ENCODE results near the gene NDUFA6.

The NDUFA6 gene

GRCh38 chr22:42067671-42068251 lies 22.8 kb downstream of the NDUFA6 start:
- CTCF ChIA-PET = no interaction called here

GRCh38 chr22:42066937-42067336 lies 23.6 kb downstream of the NDUFA6 start:
- ChIA-PET CTCF (no interaction called here), POLR2A (no interaction called here)
- TF ChIP-seq, protein P1, sequence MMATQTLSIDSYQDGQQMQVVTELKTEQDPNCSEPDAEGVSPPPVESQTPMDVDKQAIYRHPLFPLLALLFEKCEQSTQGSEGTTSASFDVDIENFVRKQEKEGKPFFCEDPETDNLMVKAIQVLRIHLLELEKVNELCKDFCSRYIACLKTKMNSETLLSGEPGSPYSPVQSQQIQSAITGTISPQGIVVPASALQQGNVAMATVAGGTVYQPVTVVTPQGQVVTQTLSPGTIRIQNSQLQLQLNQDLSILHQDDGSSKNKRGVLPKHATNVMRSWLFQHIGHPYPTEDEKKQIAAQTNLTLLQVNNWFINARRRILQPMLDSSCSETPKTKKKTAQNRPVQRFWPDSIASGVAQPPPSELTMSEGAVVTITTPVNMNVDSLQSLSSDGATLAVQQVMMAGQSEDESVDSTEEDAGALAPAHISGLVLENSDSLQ (IDR thresholded peaks at IDR 0.05) = no peak
- TF ChIP-seq FOXM1 (IDR thresholded peaks at IDR 0.05; ENCODE audit: borderline replicate concordance) (no peak), ELF4 (IDR thresholded peaks at IDR 0.05) (no peak), CTBP1 (IDR thresholded peaks at IDR 0.05; ENCODE audit: borderline replicate concordance) (no peak), SUZ12 (IDR thresholded peaks at IDR 0.05) (no peak), FOXK2 (IDR thresholded peaks at IDR 0.05) (no peak), FOXA1 (IDR thresholded peaks at IDR 0.05) (no peak), NFRKB (IDR thresholded peaks at IDR 0.05) (no peak), TARDBP (IDR thresholded peaks at IDR 0.05) (no peak), ARNT (IDR thresholded peaks at IDR 0.05) (no peak), LEF1 (IDR thresholded peaks at IDR 0.05; ENCODE audit: borderline replicate concordance) (no peak), HDGF (IDR thresholded peaks at IDR 0.05; ENCODE audit: borderline replicate concordance) (no peak)
- no peak for DNase-seq (ENCODE audit: extremely low spot score)

More at GRCh38 chr22:42067671-42068251, 22.8 kb downstream of the NDUFA6 start:
- TF ChIP-seq SP1 (IDR thresholded peaks at IDR 0.05) = no peak
- POLR2A ChIA-PET = no interaction called here
- no peak for DNase-seq (ENCODE audit: extremely low spot score)

DNA sequence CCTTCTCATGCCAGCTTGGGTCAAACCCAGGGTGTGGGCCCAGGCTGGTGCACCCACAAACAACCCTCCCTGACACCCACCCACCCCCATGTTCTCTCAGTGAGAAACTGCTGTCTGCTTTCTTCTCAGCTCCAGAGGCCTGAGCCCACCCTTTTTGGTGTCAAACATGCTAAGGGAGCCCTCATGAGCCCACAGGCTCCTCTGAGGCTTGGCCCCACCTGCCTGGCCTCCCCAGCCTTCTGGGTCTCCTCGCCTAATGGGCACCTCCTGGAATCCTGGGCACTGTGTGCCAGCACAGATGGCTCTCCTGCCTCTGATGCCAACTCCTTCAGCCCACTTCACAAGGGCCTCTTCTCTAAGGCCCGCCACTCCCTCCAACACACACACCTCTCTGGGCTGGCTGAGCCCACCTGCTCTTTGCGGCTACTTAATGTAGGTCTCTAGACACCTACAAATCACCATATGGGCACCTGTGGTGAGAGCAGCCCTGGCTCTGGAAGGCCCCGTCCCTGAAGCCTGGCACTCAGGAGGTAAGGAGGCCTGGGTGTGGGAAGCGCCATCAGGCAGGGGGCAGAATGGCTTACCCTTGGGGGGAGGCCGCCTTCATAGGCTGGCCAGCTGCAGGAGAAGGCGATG lies 24.3 kb downstream of the NDUFA6 start:
- POLR2A ChIA-PET = no interaction called here
- CTCF ChIA-PET = no interaction called here
- no peak for TF ChIP-seq LEF1 (IDR thresholded peaks at IDR 0.05; ENCODE audit: borderline replicate concordance)
- no peak for TF ChIP-seq TARDBP (IDR thresholded peaks at IDR 0.05)
- no peak for TF ChIP-seq SUZ12 (IDR thresholded peaks at IDR 0.05)
- TF ChIP-seq ARNT (IDR thresholded peaks at IDR 0.05) = no peak
- TF ChIP-seq FOXK2 (IDR thresholded peaks at IDR 0.05) = no peak
- no peak for TF ChIP-seq FOXM1 (IDR thresholded peaks at IDR 0.05; ENCODE audit: borderline replicate concordance)
- no peak for TF ChIP-seq L3MBTL2 (conservative IDR thresholded peaks at IDR 0.05)
- no peak for TF ChIP-seq HDGF (IDR thresholded peaks at IDR 0.05; ENCODE audit: borderline replicate concordance)
- TF ChIP-seq FOXA1 (IDR thresholded peaks at IDR 0.05) = no peak
- TF ChIP-seq SP1 (IDR thresholded peaks at IDR 0.05) = no peak
- TF ChIP-seq BHLHE40 (IDR thresholded peaks at IDR 0.05; ENCODE audit: borderline replicate concordance) = no peak
- no peak for TF ChIP-seq ZNF384 (IDR thresholded peaks at IDR 0.05)
- TF ChIP-seq, protein P1 (IDR thresholded peaks at IDR 0.05) = no peak
- TF ChIP-seq ELF4 (IDR thresholded peaks at IDR 0.05) = no peak
- no peak for TF ChIP-seq CTBP1 (IDR thresholded peaks at IDR 0.05; ENCODE audit: borderline replicate concordance)
- TF ChIP-seq NFRKB (IDR thresholded peaks at IDR 0.05) = no peak
- no peak for DNase-seq (ENCODE audit: extremely low spot score)

DNA sequence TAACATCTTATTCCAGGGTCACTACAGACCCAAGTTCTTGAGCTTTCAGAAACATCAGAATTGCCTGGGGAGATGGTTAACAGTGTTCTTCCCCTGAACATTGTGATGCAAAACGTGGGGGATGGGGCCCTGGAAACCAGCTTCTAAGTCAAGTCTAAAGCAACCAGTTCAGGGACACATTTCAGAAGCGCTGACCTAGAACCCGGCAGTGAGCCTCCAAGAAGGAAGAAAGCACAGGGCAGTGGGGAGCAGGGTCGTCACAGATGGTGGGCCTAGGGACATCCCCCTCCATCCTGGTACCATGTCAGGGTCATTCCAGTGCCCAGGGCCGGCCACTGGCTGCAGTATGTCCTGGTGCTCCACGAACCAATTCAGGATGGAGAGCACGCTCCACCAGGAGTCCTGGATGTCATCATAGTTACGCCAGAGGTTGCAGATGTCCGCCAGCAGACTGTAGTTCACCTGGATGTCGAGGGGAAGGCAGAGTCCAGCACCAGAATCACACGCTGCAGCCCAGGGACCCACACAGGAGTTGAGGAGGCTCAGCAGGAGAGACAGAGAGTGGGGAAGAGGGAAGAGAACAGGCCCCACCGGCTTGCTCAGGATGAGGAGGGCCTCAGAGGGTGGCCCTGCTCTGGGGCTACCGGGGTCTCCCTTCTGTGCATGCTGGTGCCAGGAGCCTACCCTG lies 25.0 kb downstream of the NDUFA6 start:
- CTCF ChIA-PET = no interaction called here
- POLR2A ChIA-PET = interaction anchor here (1.3 to 1.5 kb wide), 2 partner anchors 14 to 119 kb away, joined by 3 to 6 read pairs; partner anchors contain the start of genes CENPM and SMDT1
- DNase-seq (ENCODE audit: extremely low spot score) = no peak
- no peak for TF ChIP-seq SP1 (IDR thresholded peaks at IDR 0.05)
- TF ChIP-seq, protein P1 (IDR thresholded peaks at IDR 0.05) = no peak
- no peak for TF ChIP-seq HDGF (IDR thresholded peaks at IDR 0.05; ENCODE audit: borderline replicate concordance)
- TF ChIP-seq TARDBP (IDR thresholded peaks at IDR 0.05) = no peak
- no peak for TF ChIP-seq SUZ12 (IDR thresholded peaks at IDR 0.05)
- no peak for TF ChIP-seq BHLHE40 (IDR thresholded peaks at IDR 0.05; ENCODE audit: borderline replicate concordance)
- TF ChIP-seq FOXA1 (IDR thresholded peaks at IDR 0.05) = no peak
- TF ChIP-seq ELF4 (IDR thresholded peaks at IDR 0.05) = no peak
- TF ChIP-seq FOXK2 (IDR thresholded peaks at IDR 0.05) = no peak
- no peak for TF ChIP-seq NFRKB (IDR thresholded peaks at IDR 0.05)
- no peak for TF ChIP-seq ARNT (IDR thresholded peaks at IDR 0.05)
- TF ChIP-seq ZNF384 (IDR thresholded peaks at IDR 0.05) = no peak

GRCh38 chr22:42064629-42065028 lies 25.9 kb downstream of the NDUFA6 start:
- TF ChIP-seq FOXM1 (IDR thresholded peaks at IDR 0.05; ENCODE audit: borderline replicate concordance) (no peak), ARNT (IDR thresholded peaks at IDR 0.05) (no peak), L3MBTL2 (conservative IDR thresholded peaks at IDR 0.05) (no peak), HDGF (IDR thresholded peaks at IDR 0.05; ENCODE audit: borderline replicate concordance) (no peak), BHLHE40 (IDR thresholded peaks at IDR 0.05; ENCODE audit: borderline replicate concordance) (no peak), FOXA1 (IDR thresholded peaks at IDR 0.05) (no peak), SP1 (IDR thresholded peaks at IDR 0.05) (no peak), ZNF384 (IDR thresholded peaks at IDR 0.05) (no peak), ELF4 (IDR thresholded peaks at IDR 0.05) (no peak), LEF1 (IDR thresholded peaks at IDR 0.05; ENCODE audit: borderline replicate concordance) (no peak), CTBP1 (IDR thresholded peaks at IDR 0.05; ENCODE audit: borderline replicate concordance) (no peak), FOXK2 (IDR thresholded peaks at IDR 0.05) (no peak), TARDBP (IDR thresholded peaks at IDR 0.05) (no peak), SUZ12 (IDR thresholded peaks at IDR 0.05) (no peak), NFRKB (IDR thresholded peaks at IDR 0.05) (no peak)
- TF ChIP-seq, protein P1 (IDR thresholded peaks at IDR 0.05) = no peak
- no peak for DNase-seq (ENCODE audit: extremely low spot score)
- ChIA-PET POLR2A (interaction anchor here (0.6 to 1.5 kb wide), 3 partner anchors 15 to 118 kb away, joined by 3 to 6 read pairs (median 3); partner anchors contain the start of genes CENPM and SMDT1), CTCF (no interaction called here)

Measured in HEK293T (cell line).